Prostate gland (tissue), 2 donors: ENCODE measurements around the gene MLF2.

ENCODE experiments used
- POLR2A ChIP-seq: fragments of 450-650 bp; IDR thresholded peaks from one replicate; pipeline ENCODE4 v1.6.1; 2016; ENCODE audit warnings: antibody characterized with exemption, mild to moderate bottlenecking
- POLR2AphosphoS5 ChIP-seq: sonication (generic); formaldehyde crosslinking; IDR thresholded peaks from one replicate; pipeline ENCODE4 v1.6.1; 2017; ENCODE audit warnings: antibody characterized with exemption
- TF ChIP-seq, protein P1 (sequence below), 4 experiments: fragments of 200-600 bp in 2 of 4; fragments of 450-650 bp in 2 of 4; sonication (generic) in 2 of 4; IDR thresholded peaks; 1 replicate in 3 of 4; 2 replicates in 1 of 4; pipeline ENCODE4 v1.5.1; 2016 to 2019; ENCODE audit warnings: antibody characterized with exemption in 4 of 4, mild to moderate bottlenecking in 2 of 4, moderate library complexity in 2 of 4

DNA sequence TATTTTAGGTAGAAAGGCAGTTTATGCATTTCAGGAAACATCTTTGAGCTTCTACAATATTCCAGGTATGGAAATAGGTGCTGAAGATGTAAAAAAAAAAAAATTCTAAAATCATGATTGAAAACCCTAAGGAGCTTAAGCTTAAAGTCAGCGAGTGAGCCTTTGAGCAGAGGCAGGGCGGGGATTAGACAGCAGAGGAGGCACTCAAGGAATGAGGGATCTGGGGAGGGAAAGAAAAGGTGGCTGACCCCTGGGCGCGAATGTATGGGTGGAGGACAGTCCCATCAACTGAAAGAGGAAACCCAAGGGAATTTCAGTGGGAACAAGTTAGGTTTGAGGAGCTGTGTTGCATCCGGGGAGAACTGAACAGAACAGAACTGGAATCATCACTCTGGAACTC, 6.8 kb upstream of the MLF2 start:
- TF ChIP-seq, protein P1, sequence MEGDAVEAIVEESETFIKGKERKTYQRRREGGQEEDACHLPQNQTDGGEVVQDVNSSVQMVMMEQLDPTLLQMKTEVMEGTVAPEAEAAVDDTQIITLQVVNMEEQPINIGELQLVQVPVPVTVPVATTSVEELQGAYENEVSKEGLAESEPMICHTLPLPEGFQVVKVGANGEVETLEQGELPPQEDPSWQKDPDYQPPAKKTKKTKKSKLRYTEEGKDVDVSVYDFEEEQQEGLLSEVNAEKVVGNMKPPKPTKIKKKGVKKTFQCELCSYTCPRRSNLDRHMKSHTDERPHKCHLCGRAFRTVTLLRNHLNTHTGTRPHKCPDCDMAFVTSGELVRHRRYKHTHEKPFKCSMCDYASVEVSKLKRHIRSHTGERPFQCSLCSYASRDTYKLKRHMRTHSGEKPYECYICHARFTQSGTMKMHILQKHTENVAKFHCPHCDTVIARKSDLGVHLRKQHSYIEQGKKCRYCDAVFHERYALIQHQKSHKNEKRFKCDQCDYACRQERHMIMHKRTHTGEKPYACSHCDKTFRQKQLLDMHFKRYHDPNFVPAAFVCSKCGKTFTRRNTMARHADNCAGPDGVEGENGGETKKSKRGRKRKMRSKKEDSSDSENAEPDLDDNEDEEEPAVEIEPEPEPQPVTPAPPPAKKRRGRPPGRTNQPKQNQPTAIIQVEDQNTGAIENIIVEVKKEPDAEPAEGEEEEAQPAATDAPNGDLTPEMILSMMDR (IDR thresholded peaks at IDR 0.05): no peak
- TF ChIP-seq POLR2A: no peak
- no peak for TF ChIP-seq POLR2AphosphoS5
